ENCODE results near the gene PARD6B. TPM values are rescaled to one million over a fixed set of nuclear protein-coding genes. Genes with fewer than 3 reads are reported as not detected.
"Not testable (repeated sequence)": the region's sequence is repeated elsewhere in the genome, so short reads cannot be mapped to it uniquely, and the experiment has no call there.

PARD6B gene
- total and polyA plus RNA-seq, 2 donors from 2014 or later: 9.2 to 72.0 TPM

- no peak overlapping the region for H3K9ac ChIP-seq (ENCODE audit: low read length in 3 of 3)
- H3K27ac ChIP-seq (ENCODE audit: low read depth in 2 of 2, low read length in 2 of 2): no peak overlapping the region
- TF ChIP-seq CTCF (IDR thresholded peaks at IDR 0.05; ENCODE audit: borderline replicate concordance, extremely low read depth, insufficient read depth): no peak
- intact Hi-C loops (cut with DNase I): no loop called here
- H3K4me3 ChIP-seq (ENCODE audit: low read length in 3 of 3): no peak overlapping the region
- no peaks in the 10 kb centered on the region for H3K9me3 ChIP-seq (ENCODE audit: control insufficient read depth in 2 of 3, insufficient read depth in 1 of 3, low read length in 3 of 3)
- no peaks in the 10 kb centered on the region for H3K36me3 ChIP-seq (ENCODE audit: control insufficient read depth in 2 of 3, insufficient read depth in 3 of 3, low read length in 3 of 3)
- FAIRE-seq (no peak), DNase-seq (no peak)
- H3K27me3 ChIP-seq (ENCODE audit: control insufficient read depth, insufficient read depth, low read length): no peaks in the 10 kb centered on the region
- H3K4me1 ChIP-seq (ENCODE audit: control insufficient read depth in 2 of 3, insufficient read depth in 2 of 3, low read depth in 1 of 3, low read length in 3 of 3): peaks cover 0 to 7% (median 2%) of the 10 kb centered on the region in 3 donors
These were observed 34.3 kb downstream of the PARD6B start for GRCh38 chr20:50765674-50766073.

GRCh38 chr20:50766955-50767809 is 35.8 kb downstream of the PARD6B start:
- intact Hi-C loops (cut with DNase I); H3K4me1 ChIP-seq (ENCODE audit: control insufficient read depth in 2 of 3, insufficient read depth in 2 of 3, low read depth in 1 of 3, low read length in 3 of 3); H3K9me3 ChIP-seq (ENCODE audit: control insufficient read depth in 2 of 3, insufficient read depth in 1 of 3, low read length in 3 of 3); FAIRE-seq; H3K27ac ChIP-seq (ENCODE audit: low read depth in 2 of 2, low read length in 2 of 2); H3K27me3 ChIP-seq (ENCODE audit: control insufficient read depth, insufficient read depth, low read length); H3K4me3 ChIP-seq (ENCODE audit: low read length in 3 of 3); H3K36me3 ChIP-seq (ENCODE audit: control insufficient read depth in 2 of 3, insufficient read depth in 3 of 3, low read length in 3 of 3); H3K9ac ChIP-seq (ENCODE audit: low read length in 3 of 3): not testable (repeated sequence)
- DNase-seq: peak in 1 of 5 donors; percentile 36

GRCh38 chr20:50768991-50769390 is 37.6 kb downstream of the PARD6B start:
- H3K27ac ChIP-seq (ENCODE audit: low read depth in 2 of 2, low read length in 2 of 2); H3K27me3 ChIP-seq (ENCODE audit: control insufficient read depth, insufficient read depth, low read length); H3K4me3 ChIP-seq (ENCODE audit: low read length in 3 of 3); intact Hi-C loops (cut with DNase I); H3K9ac ChIP-seq (ENCODE audit: low read length in 3 of 3); H3K36me3 ChIP-seq (ENCODE audit: control insufficient read depth in 2 of 3, insufficient read depth in 3 of 3, low read length in 3 of 3); FAIRE-seq; H3K9me3 ChIP-seq (ENCODE audit: control insufficient read depth in 2 of 3, insufficient read depth in 1 of 3, low read length in 3 of 3); H3K4me1 ChIP-seq (ENCODE audit: control insufficient read depth in 2 of 3, insufficient read depth in 2 of 3, low read depth in 1 of 3, low read length in 3 of 3): not testable (repeated sequence)
- DNase-seq: peak in 1 of 5 donors; percentile 25

GRCh38 chr20:50769551-50770085 is 38.2 kb downstream of the PARD6B start:
- H3K27ac ChIP-seq (ENCODE audit: low read depth in 2 of 2, low read length in 2 of 2); H3K9ac ChIP-seq (ENCODE audit: low read length in 3 of 3); H3K27me3 ChIP-seq (ENCODE audit: control insufficient read depth, insufficient read depth, low read length); H3K9me3 ChIP-seq (ENCODE audit: control insufficient read depth in 2 of 3, insufficient read depth in 1 of 3, low read length in 3 of 3); H3K4me1 ChIP-seq (ENCODE audit: control insufficient read depth in 2 of 3, insufficient read depth in 2 of 3, low read depth in 1 of 3, low read length in 3 of 3); H3K36me3 ChIP-seq (ENCODE audit: control insufficient read depth in 2 of 3, insufficient read depth in 3 of 3, low read length in 3 of 3); H3K4me3 ChIP-seq (ENCODE audit: low read length in 3 of 3); intact Hi-C loops (cut with DNase I); FAIRE-seq: not testable (repeated sequence)
- peak in 1 of 5 donors; percentile 8 for DNase-seq

GRCh38 chr20:50771419-50772080 is 40.2 kb downstream of the PARD6B start:
- FAIRE-seq; H3K9me3 ChIP-seq (ENCODE audit: control insufficient read depth in 2 of 3, insufficient read depth in 1 of 3, low read length in 3 of 3); H3K9ac ChIP-seq (ENCODE audit: low read length in 3 of 3); H3K4me1 ChIP-seq (ENCODE audit: control insufficient read depth in 2 of 3, insufficient read depth in 2 of 3, low read depth in 1 of 3, low read length in 3 of 3); H3K36me3 ChIP-seq (ENCODE audit: control insufficient read depth in 2 of 3, insufficient read depth in 3 of 3, low read length in 3 of 3); intact Hi-C loops (cut with DNase I); H3K27ac ChIP-seq (ENCODE audit: low read depth in 2 of 2, low read length in 2 of 2); H3K27me3 ChIP-seq (ENCODE audit: control insufficient read depth, insufficient read depth, low read length); H3K4me3 ChIP-seq (ENCODE audit: low read length in 3 of 3): not testable (repeated sequence)
- DNase-seq: peak in 1 of 5 donors; percentile 21

Measured in kidney (tissue), 14 donors.